Activated naive CD8-positive, alpha-beta T cell treated with anti-CD3 and anti-CD28 coated beads, Interleukin-2, amount 10 ng/mL, durations not matched to agents 7 days and 5 days (primary cell): Measurements from ENCODE around the gene PPM1L. TPM values are rescaled to one million over a fixed set of nuclear protein-coding genes. Genes with fewer than 3 reads are reported as not detected.

Source experiments
- ATAC-seq: fragments of 150-1000 bp; cut with Tn5 transposase; one replicate; pipeline ENCODE4 v1.10.0; 2021; ENCODE audit warnings: low read depth, moderate library complexity
- POLR2A ChIA-PET: fragments of 350-600 bp; sonication (Branson Sonifier 250); formaldehyde crosslinking; loops from one replicate; lab custom pipeline; 2021; ENCODE audit warnings: antibody characterized with exemption; lab: Charles Lee
- DNase-seq: peaks from one replicate; pipeline ENCODE4 v3.0.0; 2021
- H3K27ac Mint-ChIP-seq: one replicate; pipeline ENCODE4 v1.8.0; 2022; ENCODE audit warnings: mild to moderate bottlenecking, mixed read lengths
- H3K27me3 Mint-ChIP-seq: one replicate; pipeline ENCODE4 v1.8.0; 2022; ENCODE audit warnings: mild to moderate bottlenecking, moderate library complexity, mixed read lengths
- H3K36me3 Mint-ChIP-seq: one replicate; pipeline ENCODE4 v1.8.0; 2021; ENCODE audit warnings: mild to moderate bottlenecking, mixed read lengths
- H3K4me1 Mint-ChIP-seq: one replicate; pipeline ENCODE4 v1.8.0; 2021; ENCODE audit warnings: mixed read lengths
- H3K4me3 Mint-ChIP-seq: one replicate; pipeline ENCODE4 v1.8.0; 2022; ENCODE audit warnings: mild to moderate bottlenecking, moderate library complexity, mixed read lengths
- H3K9me3 Mint-ChIP-seq: one replicate; pipeline ENCODE4 v1.8.0; 2021; ENCODE audit warnings: mixed read lengths
- total RNA-seq, 2 experiments: library from RNA; stranded (reverse); gene quantifications; one replicate each; pipeline ENCODE4 v1.2.3, GENCODE V29; 2021

The PPM1L gene
- total RNA-seq, 2 experiments from 2014 or later, result 3.8 to 4.6 TPM

DNA sequence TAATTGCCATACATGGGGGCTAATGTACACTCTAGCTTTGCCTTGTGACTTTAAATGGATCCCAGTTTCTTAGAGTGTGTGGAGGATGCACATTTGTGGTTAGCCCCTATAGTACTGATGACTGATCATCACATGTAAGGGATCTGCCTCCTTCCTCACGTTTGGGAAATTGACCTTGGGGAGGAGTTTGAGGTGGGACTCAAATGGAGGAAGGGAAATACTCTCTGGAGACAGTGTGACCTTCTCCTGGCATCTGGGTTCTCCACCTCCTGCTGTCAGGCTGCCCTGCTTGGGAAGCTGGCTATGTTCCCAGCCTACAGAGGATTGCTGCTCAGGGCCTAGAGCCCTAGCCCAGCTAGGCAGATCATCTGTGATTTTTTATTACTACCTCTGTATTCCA is 48.7 kb downstream of the PPM1L start:
- Mint-ChIP-seq H3K27ac (no peak overlapping the region), H3K9me3 (no peaks in the 10 kb centered on the region), H3K27me3 (peaks cover 14% of the 10 kb centered on the region), H3K4me3 (no peak overlapping the region), H3K36me3 (no peaks in the 10 kb centered on the region), H3K4me1 (peaks cover 7% of the 10 kb centered on the region)
- DNase-seq, result no peak
- no peak for ATAC-seq
- POLR2A ChIA-PET, result no interaction called here

- Mint-ChIP-seq H3K9me3 (no peaks in the 10 kb centered on the region), H3K36me3 (no peaks in the 10 kb centered on the region), H3K27ac (no peak overlapping the region), H3K4me3 (no peak overlapping the region), H3K4me1 (peaks cover 7% of the 10 kb centered on the region), H3K27me3 (peaks cover 12% of the 10 kb centered on the region)
- DNase-seq, result no peak
- no peak for ATAC-seq
- POLR2A ChIA-PET, result no interaction called here
Observed at GRCh38 chr3:160806094-160806493, 50.1 kb downstream of the PPM1L start.

GRCh38 chr3:160806686-160807085 is 50.7 kb downstream of the PPM1L start:
- Mint-ChIP-seq H3K9me3 (no peaks in the 10 kb centered on the region), H3K27me3 (peaks cover 12% of the 10 kb centered on the region), H3K36me3 (no peaks in the 10 kb centered on the region), H3K4me3 (no peak overlapping the region), H3K27ac (no peak overlapping the region), H3K4me1 (peaks cover 5% of the 10 kb centered on the region)
- POLR2A ChIA-PET, result no interaction called here
- DNase-seq, result no peak
- ATAC-seq, result no peak

DNA sequence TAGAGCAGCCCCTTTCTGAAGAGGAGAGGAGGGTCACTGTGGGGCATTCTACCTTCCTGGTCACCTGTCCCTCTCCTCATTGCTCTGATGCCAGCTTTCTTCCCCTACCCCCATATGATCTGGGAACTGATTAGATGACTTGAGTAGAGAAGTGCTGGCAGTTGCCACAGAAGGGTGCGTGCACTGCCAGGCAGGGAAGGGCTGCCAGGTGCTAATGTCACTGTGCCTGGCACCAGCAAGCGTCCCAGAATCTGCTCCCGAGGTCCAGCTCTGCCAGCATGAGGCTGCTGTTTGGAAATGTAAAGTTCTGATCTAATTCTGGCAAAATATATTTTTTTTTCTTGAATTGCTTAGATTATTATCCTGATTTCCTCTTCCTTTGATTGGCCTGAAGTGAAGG is 52.8 kb downstream of the PPM1L start:
- POLR2A ChIA-PET, result no interaction called here
- ATAC-seq (no peak), DNase-seq (no peak)
- Mint-ChIP-seq H3K27me3 (peaks cover 4% of the 10 kb centered on the region), H3K9me3 (no peaks in the 10 kb centered on the region), H3K4me3 (no peak overlapping the region), H3K27ac (no peak overlapping the region), H3K4me1 (no peaks in the 10 kb centered on the region), H3K36me3 (no peaks in the 10 kb centered on the region)

- no peak overlapping the region for H3K4me3 Mint-ChIP-seq
- peaks cover 4% of the 10 kb centered on the region for H3K27me3 Mint-ChIP-seq
- no peaks in the 10 kb centered on the region for H3K4me1 Mint-ChIP-seq
- H3K27ac Mint-ChIP-seq, result no peak overlapping the region
- H3K36me3 Mint-ChIP-seq, result no peaks in the 10 kb centered on the region
- POLR2A ChIA-PET, result no interaction called here
- ATAC-seq, result no peak
- no peaks in the 10 kb centered on the region for H3K9me3 Mint-ChIP-seq
- no peak for DNase-seq
Observed at GRCh38 chr3:160809453-160809852, 53.4 kb downstream of the PPM1L start.

- POLR2A ChIA-PET, result no interaction called here
- peaks cover 4% of the 10 kb centered on the region for H3K27me3 Mint-ChIP-seq
- H3K27ac Mint-ChIP-seq, result no peak overlapping the region
- no peak for ATAC-seq
- no peak for DNase-seq
- H3K4me3 Mint-ChIP-seq, result no peak overlapping the region
- no peaks in the 10 kb centered on the region for H3K9me3 Mint-ChIP-seq
- no peaks in the 10 kb centered on the region for H3K36me3 Mint-ChIP-seq
- H3K4me1 Mint-ChIP-seq, result no peaks in the 10 kb centered on the region
Observed at GRCh38 chr3:160810362-160811236, 54.6 kb downstream of the PPM1L start.

DNA sequence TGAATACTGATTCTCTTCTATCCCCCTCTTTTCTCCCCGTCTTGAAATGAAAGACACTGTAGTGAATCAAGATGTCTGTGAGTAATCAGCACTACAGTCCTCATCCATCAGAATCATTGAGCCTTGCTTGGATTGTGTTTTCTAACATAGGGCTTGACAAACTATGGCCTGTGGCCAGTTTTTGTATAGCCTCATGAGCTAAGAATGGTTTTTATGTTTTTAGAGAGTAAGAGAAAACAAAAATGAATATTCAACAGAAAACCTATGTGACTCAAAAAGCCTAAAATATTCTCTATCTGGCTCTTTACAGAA is 55.2 kb downstream of the PPM1L start:
- POLR2A ChIA-PET, result no interaction called here
- Mint-ChIP-seq H3K27me3 (peaks cover 4% of the 10 kb centered on the region), H3K27ac (no peak overlapping the region), H3K4me1 (no peaks in the 10 kb centered on the region), H3K9me3 (no peaks in the 10 kb centered on the region), H3K36me3 (no peaks in the 10 kb centered on the region), H3K4me3 (no peak overlapping the region)
- ATAC-seq (no peak), DNase-seq (no peak)

- Mint-ChIP-seq H3K9me3 (no peaks in the 10 kb centered on the region), H3K4me3 (no peak overlapping the region), H3K27ac (no peak overlapping the region), H3K4me1 (no peaks in the 10 kb centered on the region), H3K27me3 (peaks cover 4% of the 10 kb centered on the region), H3K36me3 (no peaks in the 10 kb centered on the region)
- POLR2A ChIA-PET, result no interaction called here
- no peak for DNase-seq
- no peak for ATAC-seq
Observed at GRCh38 chr3:160812304-160812703, 56.3 kb downstream of the PPM1L start.

GRCh38 chr3:160815280-160815679 is 59.2 kb downstream of the PPM1L start:
- ATAC-seq, result no peak
- no peak overlapping the region for H3K27ac Mint-ChIP-seq
- H3K4me3 Mint-ChIP-seq, result no peak overlapping the region
- DNase-seq, result no peak
- no peaks in the 10 kb centered on the region for H3K4me1 Mint-ChIP-seq
- POLR2A ChIA-PET, result no interaction called here
- no peaks in the 10 kb centered on the region for H3K9me3 Mint-ChIP-seq
- H3K27me3 Mint-ChIP-seq, result no peaks in the 10 kb centered on the region
- H3K36me3 Mint-ChIP-seq, result no peaks in the 10 kb centered on the region

GRCh38 chr3:160820022-160820421 is 64.0 kb downstream of the PPM1L start:
- ATAC-seq (no peak), DNase-seq (no peak)
- Mint-ChIP-seq H3K4me1 (no peaks in the 10 kb centered on the region), H3K27ac (no peak overlapping the region), H3K9me3 (no peaks in the 10 kb centered on the region), H3K27me3 (no peaks in the 10 kb centered on the region), H3K4me3 (no peak overlapping the region), H3K36me3 (no peaks in the 10 kb centered on the region)
- POLR2A ChIA-PET, result no interaction called here

- H3K36me3 Mint-ChIP-seq, result no peaks in the 10 kb centered on the region
- ATAC-seq (no peak), DNase-seq (no peak)
- no peak overlapping the region for H3K27ac Mint-ChIP-seq
- no peaks in the 10 kb centered on the region for H3K9me3 Mint-ChIP-seq
- POLR2A ChIA-PET, result no interaction called here
- no peaks in the 10 kb centered on the region for H3K27me3 Mint-ChIP-seq
- no peaks in the 10 kb centered on the region for H3K4me1 Mint-ChIP-seq
- no peak overlapping the region for H3K4me3 Mint-ChIP-seq
Observed at GRCh38 chr3:160820430-160820829, 64.4 kb downstream of the PPM1L start.

GRCh38 chr3:160822936-160823335 is 66.9 kb downstream of the PPM1L start:
- Mint-ChIP-seq H3K27ac (no peak overlapping the region), H3K4me3 (no peak overlapping the region), H3K36me3 (no peaks in the 10 kb centered on the region), H3K9me3 (no peaks in the 10 kb centered on the region), H3K27me3 (no peaks in the 10 kb centered on the region), H3K4me1 (no peaks in the 10 kb centered on the region)
- ATAC-seq, result no peak
- POLR2A ChIA-PET, result no interaction called here
- no peak for DNase-seq

DNA sequence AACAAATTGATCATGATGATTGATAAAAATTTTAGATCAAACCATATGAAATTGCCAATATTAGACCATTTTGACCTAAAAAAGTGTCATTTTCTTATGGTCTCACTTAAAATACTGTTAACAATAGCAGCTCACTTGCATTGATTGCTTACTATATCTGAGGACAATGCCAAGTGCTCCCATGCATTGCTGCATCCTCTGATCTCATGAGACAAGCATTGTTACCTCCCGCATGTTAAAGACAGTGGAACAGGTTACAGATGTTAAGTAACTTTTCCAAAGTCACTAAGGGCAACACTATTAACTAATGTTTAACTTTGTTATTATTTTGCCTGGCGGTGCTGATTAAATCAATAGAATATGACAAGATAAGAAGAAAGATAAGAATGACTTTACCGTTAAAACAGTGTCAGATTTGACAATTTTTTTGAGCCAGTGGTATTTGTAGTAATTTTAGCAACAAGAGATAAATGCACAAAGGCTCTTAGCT is 69.3 kb downstream of the PPM1L start:
- no peaks in the 10 kb centered on the region for H3K9me3 Mint-ChIP-seq

DNA sequence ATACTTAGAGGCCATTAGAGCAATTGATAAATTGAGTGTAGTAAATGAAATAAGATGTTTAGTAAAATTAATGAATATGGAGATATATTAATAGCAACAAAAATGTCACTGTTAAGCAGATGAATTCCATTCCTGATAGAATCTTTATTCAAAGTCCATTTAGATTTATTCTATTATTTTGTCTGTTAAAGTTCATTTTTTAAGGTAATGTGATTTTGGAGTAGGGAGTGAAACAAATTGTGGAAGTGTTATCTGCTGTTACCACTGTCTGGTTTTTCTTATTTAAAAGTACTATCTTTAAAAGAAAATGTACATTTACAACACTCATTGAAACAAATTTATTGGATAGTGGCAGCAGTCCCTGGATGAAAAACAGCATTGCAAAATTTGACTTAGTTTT is 70.4 kb downstream of the PPM1L start:
- Mint-ChIP-seq H3K36me3 (no peaks in the 10 kb centered on the region), H3K9me3 (no peaks in the 10 kb centered on the region), H3K4me1 (no peaks in the 10 kb centered on the region), H3K27me3 (no peaks in the 10 kb centered on the region), H3K27ac (no peak overlapping the region), H3K4me3 (no peak overlapping the region)
- DNase-seq (no peak), ATAC-seq (no peak)
- POLR2A ChIA-PET, result no interaction called here

More for the DNA sequence above, 69.3 kb downstream of the PPM1L start:
- Mint-ChIP-seq H3K27me3 (no peaks in the 10 kb centered on the region), H3K27ac (no peak overlapping the region), H3K4me1 (no peaks in the 10 kb centered on the region), H3K36me3 (no peaks in the 10 kb centered on the region), H3K4me3 (no peak overlapping the region)
- POLR2A ChIA-PET, result no interaction called here
- no peak for DNase-seq
- no peak for ATAC-seq
